ENCODE data around the gene AIG1. TPM values are rescaled to one million over a fixed set of nuclear protein-coding genes. Genes with fewer than 3 reads are reported as not detected.

The AIG1 gene
- total RNA-seq, 2 experiments from 2014 or later = 0.40 to 0.85 TPM

GRCh38 chr6:143034689-143035334 lies 25.9 kb upstream of the AIG1 start:
- no peak overlapping the region for H2AFZ ChIP-seq (ENCODE audit: low read length)
- CTCF ChIA-PET (ENCODE audit: unreplicated experiment) = no interaction called here
- no peaks in the 10 kb centered on the region for H3K9me2 ChIP-seq (ENCODE audit: insufficient read depth, low read length)
- no peaks in the 10 kb centered on the region for H4K20me1 ChIP-seq (ENCODE audit: insufficient read depth, low read length)
- POLR2A ChIA-PET = no interaction called here
- no TSS peak for BruUV-seq (replicated peaks)
- H3K4me1 ChIP-seq (ENCODE audit: insufficient read depth, low read length, poor library complexity, severe bottlenecking) = no peaks in the 10 kb centered on the region
- H3K36me3 ChIP-seq (ENCODE audit: insufficient read depth, low read length) = no peaks in the 10 kb centered on the region
- intact Hi-C loops (cut with micrococcal nuclease; ENCODE audit: unreplicated experiment) = no loop called here
- H3K27ac ChIP-seq (ENCODE audit: low read depth, low read length, poor library complexity, severe bottlenecking) = no peak overlapping the region
- H3K4me2 ChIP-seq (ENCODE audit: low read length) = no peak overlapping the region
- H3K4me3 ChIP-seq (ENCODE audit: low read depth, low read length, poor library complexity, severe bottlenecking) = no peak overlapping the region
- no peak for DNase-seq (ENCODE audit: low spot score)
- TF ChIP-seq CTCF (conservative IDR thresholded peaks at IDR 0.05; ENCODE audit: low read length) (no peak), EZH2phosphoT487 (IDR thresholded peaks at IDR 0.05; ENCODE audit: borderline replicate concordance, low read depth, low read length) (no peak)
- H3K79me2 ChIP-seq (ENCODE audit: insufficient read depth, low read depth, low read length) = no peaks in the 10 kb centered on the region
- no peaks in the 10 kb centered on the region for H3K9me3 ChIP-seq (ENCODE audit: low read length)

- Histone ChIP-seq H2AFZ (ENCODE audit: low read length) (no peak overlapping the region), H3K27ac (ENCODE audit: low read depth, low read length, poor library complexity, severe bottlenecking) (no peak overlapping the region), H3K36me3 (ENCODE audit: insufficient read depth, low read length) (no peaks in the 10 kb centered on the region), H3K4me2 (ENCODE audit: low read length) (no peak overlapping the region), H3K4me3 (ENCODE audit: low read depth, low read length, poor library complexity, severe bottlenecking) (no peak overlapping the region), H4K20me1 (ENCODE audit: insufficient read depth, low read length) (no peaks in the 10 kb centered on the region), H3K9me2 (ENCODE audit: insufficient read depth, low read length) (no peaks in the 10 kb centered on the region), H3K79me2 (ENCODE audit: insufficient read depth, low read depth, low read length) (no peaks in the 10 kb centered on the region), H3K4me1 (ENCODE audit: insufficient read depth, low read length, poor library complexity, severe bottlenecking) (no peaks in the 10 kb centered on the region), H3K9me3 (ENCODE audit: low read length) (no peaks in the 10 kb centered on the region)
- no TSS peak for BruUV-seq (replicated peaks)
- intact Hi-C loops (cut with micrococcal nuclease; ENCODE audit: unreplicated experiment) = no loop called here
- CTCF ChIA-PET (ENCODE audit: unreplicated experiment) = no interaction called here
- DNase-seq (ENCODE audit: low spot score) = no peak
- TF ChIP-seq CTCF (conservative IDR thresholded peaks at IDR 0.05; ENCODE audit: low read length) (no peak), EZH2phosphoT487 (IDR thresholded peaks at IDR 0.05; ENCODE audit: borderline replicate concordance, low read depth, low read length) (no peak)
- POLR2A ChIA-PET = no interaction called here
Measured at GRCh38 chr6:143037470-143037869, 23.2 kb upstream of the AIG1 start.

DNA sequence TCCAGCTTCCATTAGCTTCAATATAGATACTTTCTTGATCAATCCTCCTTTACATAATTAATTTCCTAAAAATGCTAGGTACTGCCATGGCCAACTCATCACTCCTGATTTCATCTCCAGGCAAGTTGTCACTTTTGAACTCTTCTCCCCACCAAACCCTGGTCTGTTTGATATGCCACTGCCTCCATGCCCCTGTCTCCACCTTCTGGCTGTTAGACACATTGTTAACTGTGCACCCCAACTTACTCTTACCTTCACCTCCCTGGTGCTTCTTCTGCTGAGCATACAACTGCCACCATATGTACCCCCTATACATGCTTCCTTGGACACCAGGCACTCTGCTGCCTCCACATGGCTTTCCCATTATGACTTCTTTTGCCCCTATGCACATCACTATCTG lies 21.9 kb upstream of the AIG1 start:
- Histone ChIP-seq H3K27ac (ENCODE audit: low read depth, low read length, poor library complexity, severe bottlenecking) (no peak overlapping the region), H3K4me3 (ENCODE audit: low read depth, low read length, poor library complexity, severe bottlenecking) (no peak overlapping the region), H3K4me2 (ENCODE audit: low read length) (no peak overlapping the region), H3K79me2 (ENCODE audit: insufficient read depth, low read depth, low read length) (no peaks in the 10 kb centered on the region), H4K20me1 (ENCODE audit: insufficient read depth, low read length) (no peaks in the 10 kb centered on the region), H3K9me3 (ENCODE audit: low read length) (no peaks in the 10 kb centered on the region), H3K4me1 (ENCODE audit: insufficient read depth, low read length, poor library complexity, severe bottlenecking) (no peaks in the 10 kb centered on the region), H2AFZ (ENCODE audit: low read length) (no peak overlapping the region), H3K36me3 (ENCODE audit: insufficient read depth, low read length) (no peaks in the 10 kb centered on the region), H3K9me2 (ENCODE audit: insufficient read depth, low read length) (no peaks in the 10 kb centered on the region)
- ChIA-PET POLR2A (no interaction called here), CTCF (ENCODE audit: unreplicated experiment) (no interaction called here)
- intact Hi-C loops (cut with micrococcal nuclease; ENCODE audit: unreplicated experiment) = no loop called here
- BruUV-seq (replicated peaks) = no TSS peak
- peak; percentile 8 for DNase-seq (ENCODE audit: low spot score)
- TF ChIP-seq EZH2phosphoT487 (IDR thresholded peaks at IDR 0.05; ENCODE audit: borderline replicate concordance, low read depth, low read length) (no peak), CTCF (conservative IDR thresholded peaks at IDR 0.05; ENCODE audit: low read length) (peak; percentile 44; the same call in 1 of the 2 replicates)
